Small intestine (tissue), 7 donors: ENCODE data around the gene RUNX1. TPM values are rescaled to one million over a fixed set of nuclear protein-coding genes. Genes with fewer than 3 reads are reported as not detected.

ENCODE experiments used
- DNase-seq, 2 donors: peaks; one replicate each; pipeline versions ENCODE4 v3.0.0 to v3.0.0-alpha.2; 2013
- FAIRE-seq: peaks from 2 replicates; lab custom pipeline; 2012; peaks lifted over from hg19 to GRCh38; lab: Jason Lieb, UNC
- H3K27ac ChIP-seq, 3 donors: one replicate each; pipeline ENCODE4 v1.5.1; 2013; ENCODE audit warnings: low read length in 2 of 3, mild to moderate bottlenecking in 2 of 3, control low read depth in 1 of 3, inconsistent platforms in 1 of 3, low read depth in 1 of 3, moderate library complexity in 1 of 3
- H3K27me3 ChIP-seq, 3 donors: one replicate each; pipeline ENCODE4 v1.6.1; 2013; ENCODE audit warnings: low read length in 3 of 3, inconsistent platforms in 1 of 3; ENCODE audit not compliant: control insufficient read depth in 3 of 3, insufficient read depth in 3 of 3
- H3K36me3 ChIP-seq, 3 donors: one replicate each; pipeline ENCODE4 v1.6.1; 2013; ENCODE audit warnings: low read length in 3 of 3, inconsistent platforms in 1 of 3, low read depth in 1 of 3, mild to moderate bottlenecking in 1 of 3, moderate library complexity in 1 of 3; ENCODE audit not compliant: control insufficient read depth in 3 of 3, insufficient read depth in 2 of 3
- H3K4me1 ChIP-seq, 3 donors: one replicate each; pipeline ENCODE4 v1.6.1; 2013; ENCODE audit warnings: low read length in 2 of 3, inconsistent platforms in 1 of 3, low read depth in 1 of 3, mild to moderate bottlenecking in 1 of 3, moderate library complexity in 1 of 3; ENCODE audit not compliant: control insufficient read depth in 3 of 3, insufficient read depth in 2 of 3
- H3K4me3 ChIP-seq, 3 donors: one replicate each; pipeline ENCODE4 v1.5.1; 2013; ENCODE audit warnings: low read length in 3 of 3, control low read depth in 1 of 3, inconsistent platforms in 1 of 3, low read depth in 1 of 3, mild to moderate bottlenecking in 1 of 3, moderate library complexity in 1 of 3
- H3K9me3 ChIP-seq, 2 donors: one replicate each; pipeline ENCODE4 v1.6.1; 2013; ENCODE audit warnings: low read depth in 1 of 2, low read length in 1 of 2; ENCODE audit not compliant: control insufficient read depth in 2 of 2, insufficient read depth in 1 of 2
- WGBS, 3 donors: extraction: QIAGEN DNeasy Blood & Tissue Kit; methylation state at CpG; one replicate each; pipeline ENCODE4 v1.1.7; 2013; 5-methylcytosine and 5-hydroxymethylcytosine counted together
- polyA plus RNA-seq, 4 donors: library from polyadenylated mRNA; stranded (reverse) in 3 of 4; unstranded in 1 of 4; fragments of 200-250 nt in 3 of 4; fragments of 120-200 nt in 1 of 4; gene quantifications; one replicate each; pipeline versions ENCODE4 v1.2.1 to v1.2.3, GENCODE V29; 2013
- donor health status: healthy with polysubstance abuse.
- donor health status: control.
- donor health status: control.
- donor health status: Bipolar disorder and iron deficiency.
- donor health status: healthy.

Gene RUNX1
- polyA plus RNA-seq, 4 donors, result 2.5 to 6.2 (median 4.5) TPM

DNA sequence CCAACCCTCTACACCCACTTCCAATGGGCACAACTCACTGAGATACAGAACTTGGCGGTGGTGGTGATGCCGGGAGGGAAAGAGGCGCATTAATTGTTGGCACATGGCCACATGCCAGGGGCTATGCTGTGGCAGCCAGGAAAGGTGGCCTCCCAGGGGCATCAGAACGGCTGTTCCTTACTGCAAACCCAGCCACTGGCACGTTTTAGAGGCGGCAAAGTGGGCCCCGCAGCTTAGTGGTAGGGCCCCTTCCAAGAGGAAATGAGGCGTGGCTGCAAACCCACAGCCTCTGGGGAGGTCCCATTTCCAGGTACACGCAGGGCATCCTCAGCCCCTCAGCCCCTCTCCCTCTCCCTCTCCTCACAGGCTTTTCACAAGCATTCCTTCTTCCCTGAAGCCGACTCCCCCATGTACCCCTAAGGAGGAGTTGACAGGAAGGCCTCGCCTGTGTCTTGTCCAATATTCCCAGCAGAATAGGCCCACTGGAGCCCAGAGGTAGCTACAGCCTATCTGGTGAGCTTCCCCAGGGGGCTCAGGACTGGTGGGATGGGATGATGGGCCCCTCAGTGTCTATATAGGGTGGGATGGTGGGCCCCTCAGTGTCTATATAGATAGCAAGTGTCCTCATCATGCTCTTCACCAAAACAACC, 214.1 kb downstream of the RUNX1 start:
- Histone ChIP-seq H3K4me1 (peaks cover 0 to 8% (median 3%) of the 10 kb centered on the region in 3 donors), H3K27ac (peak overlapping the region in 1 of 3 donors; percentile 63), H3K27me3 (no peaks in the 10 kb centered on the region), H3K9me3 (no peaks in the 10 kb centered on the region), H3K36me3 (peaks cover 6 to 28% (median 11%) of the 10 kb centered on the region in 3 donors), H3K4me3 (no peak overlapping the region)
- WGBS, 3 donors, result 75 to 90% (median 76%) methylated on average over 10 to 11 of the region's 11 CpGs
- DNase-seq (no peak), FAIRE-seq (no peak)

- no peak for FAIRE-seq
- Histone ChIP-seq H3K27me3 (no peaks in the 10 kb centered on the region), H3K4me3 (no peak overlapping the region), H3K36me3 (peaks cover 6 to 22% (median 11%) of the 10 kb centered on the region in 3 donors), H3K9me3 (no peaks in the 10 kb centered on the region), H3K4me1 (peaks cover 0 to 8% (median 3%) of the 10 kb centered on the region in 3 donors), H3K27ac (no peak overlapping the region)
- DNase-seq, result no peak
- 93 to 96% (median 94%) methylated on average over 9 of the region's 9 CpGs for WGBS, 3 donors
Measured at GRCh38 chr21:34834290-34834689, 214.8 kb downstream of the RUNX1 start.

DNA sequence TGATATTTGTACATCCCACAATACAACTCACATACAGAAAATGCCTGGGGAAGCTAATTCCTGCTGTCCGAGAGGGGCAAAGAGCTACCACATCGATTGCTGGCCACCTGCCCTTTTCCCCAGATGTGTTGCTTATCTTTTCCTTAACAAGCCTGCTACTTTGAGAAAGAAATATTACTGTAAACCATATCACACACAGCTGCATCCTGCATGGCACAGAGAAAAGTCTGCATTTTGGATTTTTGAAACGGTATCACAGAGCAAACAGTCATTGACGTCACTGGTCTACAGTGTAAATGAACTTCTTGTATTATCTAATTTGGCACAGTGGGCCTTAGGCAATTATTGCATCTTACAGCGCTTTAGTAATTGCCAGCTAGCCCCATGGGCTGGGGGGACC, 215.6 kb downstream of the RUNX1 start:
- H3K36me3 ChIP-seq, result peaks cover 6 to 22% (median 11%) of the 10 kb centered on the region in 3 donors
- FAIRE-seq, result no peak
- H3K4me3 ChIP-seq, result no peak overlapping the region
- no peak for DNase-seq
- H3K4me1 ChIP-seq, result peaks cover 0 to 8% (median 3%) of the 10 kb centered on the region in 3 donors
- no peak overlapping the region for H3K27ac ChIP-seq
- no peaks in the 10 kb centered on the region for H3K27me3 ChIP-seq
- peaks cover 0 to 2% of the 10 kb centered on the region in 2 donors for H3K9me3 ChIP-seq
- 70 to 78% (median 74%) methylated on average over 5 of the region's 5 CpGs for WGBS, 3 donors

GRCh38 chr21:34830386-34831170, 218.5 kb downstream of the RUNX1 start:
- no peak overlapping the region for H3K27ac ChIP-seq
- peaks cover 8 to 20% (median 11%) of the 10 kb centered on the region in 3 donors for H3K36me3 ChIP-seq
- no peak for DNase-seq
- 90 to 97% (median 96%) methylated on average over 12 of the region's 12 CpGs for WGBS, 3 donors
- H3K27me3 ChIP-seq, result no peaks in the 10 kb centered on the region
- FAIRE-seq, result no peak
- peaks cover 0 to 6% (median 3%) of the 10 kb centered on the region in 3 donors for H3K4me1 ChIP-seq
- H3K4me3 ChIP-seq, result no peak overlapping the region
- H3K9me3 ChIP-seq, result peaks cover 0 to 17% of the 10 kb centered on the region in 2 donors

DNA sequence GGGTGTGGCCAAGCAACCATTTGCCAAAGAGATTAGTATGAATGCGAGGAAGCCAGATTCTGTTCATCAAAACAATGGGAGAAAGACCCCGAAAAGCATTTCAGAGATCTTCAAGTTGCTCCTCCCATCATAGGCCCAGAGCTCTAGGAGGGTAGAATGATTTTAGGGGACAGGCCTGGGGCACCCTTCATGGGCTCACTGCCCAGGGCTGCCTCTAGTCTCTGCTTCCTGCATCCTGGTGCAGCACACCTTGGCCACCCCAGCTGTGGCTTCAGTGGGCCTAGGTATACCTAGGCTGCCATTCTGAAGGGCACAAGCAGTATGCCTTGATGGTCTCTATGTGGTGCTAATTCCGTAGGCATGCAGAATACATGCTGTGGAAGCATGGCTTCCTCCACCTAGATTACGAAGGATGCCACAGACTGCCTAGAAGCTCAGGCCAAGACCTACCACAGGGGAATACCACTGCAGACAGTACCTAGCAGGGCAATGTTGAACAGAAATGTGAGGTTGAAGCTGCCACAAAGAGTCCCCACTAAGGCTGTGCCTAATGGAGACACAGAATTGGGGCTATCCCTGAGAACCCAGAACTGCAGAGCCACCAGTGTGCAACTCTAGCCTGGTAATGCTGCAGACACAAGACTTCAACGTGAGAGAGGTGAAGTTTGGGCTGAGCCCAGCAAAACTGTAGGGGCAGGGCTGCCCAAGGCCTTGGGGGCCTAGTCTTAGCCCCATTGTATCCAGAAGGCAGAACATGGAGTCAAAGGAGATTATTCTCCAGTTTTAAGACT, 221.5 kb downstream of the RUNX1 start:
- DNase-seq (no peak), FAIRE-seq (no peak)
- H3K4me3 ChIP-seq, result no peak overlapping the region
- H3K27me3 ChIP-seq, result no peaks in the 10 kb centered on the region
- peaks cover 2 to 11% (median 9%) of the 10 kb centered on the region in 3 donors for H3K36me3 ChIP-seq
- peaks cover 0 to 3% (median 0%) of the 10 kb centered on the region in 3 donors for H3K4me1 ChIP-seq
- H3K9me3 ChIP-seq, result peaks cover 0 to 17% of the 10 kb centered on the region in 2 donors
- 89 to 96% (median 93%) methylated on average over 5 of the region's 5 CpGs for WGBS, 3 donors
- H3K27ac ChIP-seq, result no peak overlapping the region

- H3K27me3 ChIP-seq, result no peaks in the 10 kb centered on the region
- WGBS, 3 donors, result 86 to 97% (median 95%) methylated on average over 3 of the region's 3 CpGs
- H3K36me3 ChIP-seq, result peaks cover 2 to 11% (median 9%) of the 10 kb centered on the region in 3 donors
- H3K4me3 ChIP-seq, result no peak overlapping the region
- DNase-seq (no peak), FAIRE-seq (no peak)
- no peak overlapping the region for H3K27ac ChIP-seq
- peaks cover 0 to 11% (median under 1%) of the 10 kb centered on the region in 3 donors for H3K4me1 ChIP-seq
- peaks cover 0 to 17% of the 10 kb centered on the region in 2 donors for H3K9me3 ChIP-seq
Measured at GRCh38 chr21:34826836-34827235, 222.3 kb downstream of the RUNX1 start.

- WGBS, 3 donors, result 75 to 94% (median 92%) methylated on average over 3 of the region's 3 CpGs
- peaks cover 2 to 11% (median 6%) of the 10 kb centered on the region in 3 donors for H3K36me3 ChIP-seq
- peaks cover 0 to 13% (median 2%) of the 10 kb centered on the region in 3 donors for H3K4me1 ChIP-seq
- DNase-seq (no peak), FAIRE-seq (no peak)
- no peaks in the 10 kb centered on the region for H3K27me3 ChIP-seq
- peaks cover 0 to 17% of the 10 kb centered on the region in 2 donors for H3K9me3 ChIP-seq
- H3K27ac ChIP-seq, result no peak overlapping the region
- no peak overlapping the region for H3K4me3 ChIP-seq
Measured at GRCh38 chr21:34825948-34826548, 223.1 kb downstream of the RUNX1 start.
